Stomach smooth muscle (tissue), 2 donors: ENCODE data around the gene BRIP1.

ENCODE experiments used
- H3K27ac ChIP-seq: one replicate; pipeline ENCODE4 v1.7.0; 2013; ENCODE audit warnings: mild to moderate bottlenecking, low read length, inconsistent platforms
- H3K27me3 ChIP-seq, 2 donors: one replicate each; pipeline ENCODE4 v1.7.0; 2013; ENCODE audit warnings: low read length in 2 of 2; ENCODE audit not compliant: insufficient read depth in 2 of 2, control insufficient read depth in 1 of 2
- H3K36me3 ChIP-seq, 2 donors: one replicate each; pipeline ENCODE4 v1.7.0; 2013; ENCODE audit warnings: low read length in 2 of 2; ENCODE audit not compliant: control insufficient read depth in 2 of 2, insufficient read depth in 2 of 2
- H3K4me1 ChIP-seq: one replicate; pipeline ENCODE4 v1.7.0; 2013; ENCODE audit warnings: low read length; ENCODE audit not compliant: control insufficient read depth, insufficient read depth
- H3K4me3 ChIP-seq, 2 donors: one replicate each; pipeline ENCODE4 v1.7.0; 2013; ENCODE audit warnings: low read length in 2 of 2
- H3K9ac ChIP-seq, 2 donors: one replicate each; pipeline ENCODE4 v1.7.0; 2013; ENCODE audit warnings: low read length in 2 of 2, mild to moderate bottlenecking in 1 of 2
- H3K9me3 ChIP-seq, 2 donors: one replicate each; pipeline ENCODE4 v1.7.0; 2013; ENCODE audit warnings: low read length in 2 of 2; ENCODE audit not compliant: control insufficient read depth in 2 of 2
- donor health status: healthy.
- donor health status: Pancreatic carcinoma.

The BRIP1 gene

DNA sequence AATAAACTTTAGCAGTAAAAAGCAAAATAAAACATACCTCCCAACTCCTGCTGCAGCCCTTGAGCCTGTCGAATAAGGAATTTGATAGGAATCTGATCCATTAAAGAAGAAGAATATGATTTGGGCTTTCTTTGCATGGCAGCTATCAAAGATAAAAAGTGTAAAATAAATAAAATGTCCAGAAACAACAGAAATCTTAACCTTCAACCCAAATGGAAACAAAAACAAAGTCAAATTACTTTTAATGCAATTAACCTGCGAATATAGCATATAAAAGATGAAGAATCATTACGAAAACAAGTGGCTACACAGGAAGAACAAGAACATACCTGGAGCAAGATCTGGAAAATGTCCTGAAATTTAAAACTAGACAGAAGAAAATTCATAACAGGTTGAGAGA, 21.5 kb upstream of the BRIP1 start:
- Histone ChIP-seq H3K27me3 (no peaks in the 10 kb centered on the region), H3K27ac (no peak overlapping the region), H3K36me3 (peaks cover 7 to 13% of the 10 kb centered on the region in 2 donors), H3K9ac (no peak overlapping the region), H3K9me3 (no peaks in the 10 kb centered on the region), H3K4me1 (no peaks in the 10 kb centered on the region), H3K4me3 (no peak overlapping the region)

DNA sequence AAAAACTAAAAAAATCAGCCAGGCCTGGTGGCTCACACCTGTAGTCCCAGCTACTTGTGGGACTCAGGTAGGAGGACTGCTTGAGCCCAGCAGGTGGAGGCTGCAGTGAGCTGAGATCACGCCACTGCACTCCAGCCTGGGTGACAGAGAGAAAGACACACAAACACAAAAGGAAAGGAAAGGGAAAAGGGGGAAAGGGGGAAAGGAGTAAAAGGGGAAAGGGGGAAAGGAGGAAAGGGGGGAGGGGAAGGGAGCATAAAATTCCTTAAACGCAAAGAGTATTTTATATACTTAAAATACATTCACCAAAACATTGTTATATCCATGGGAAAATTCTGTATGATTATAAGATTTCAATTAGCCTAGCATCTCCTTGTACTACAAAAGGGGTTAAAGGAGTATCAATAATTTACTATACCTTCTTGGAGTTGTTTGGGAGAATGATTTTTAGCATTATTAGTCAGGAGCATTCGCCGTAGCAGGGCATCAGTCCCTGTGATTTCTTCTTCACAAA, 17.3 kb upstream of the BRIP1 start:
- H3K36me3 ChIP-seq: peaks cover 9 to 16% of the 10 kb centered on the region in 2 donors
- no peaks in the 10 kb centered on the region for H3K27me3 ChIP-seq
- no peak overlapping the region for H3K4me3 ChIP-seq
- H3K9me3 ChIP-seq: no peaks in the 10 kb centered on the region
- H3K27ac ChIP-seq: no peak overlapping the region
- no peaks in the 10 kb centered on the region for H3K4me1 ChIP-seq
- no peak overlapping the region for H3K9ac ChIP-seq

DNA sequence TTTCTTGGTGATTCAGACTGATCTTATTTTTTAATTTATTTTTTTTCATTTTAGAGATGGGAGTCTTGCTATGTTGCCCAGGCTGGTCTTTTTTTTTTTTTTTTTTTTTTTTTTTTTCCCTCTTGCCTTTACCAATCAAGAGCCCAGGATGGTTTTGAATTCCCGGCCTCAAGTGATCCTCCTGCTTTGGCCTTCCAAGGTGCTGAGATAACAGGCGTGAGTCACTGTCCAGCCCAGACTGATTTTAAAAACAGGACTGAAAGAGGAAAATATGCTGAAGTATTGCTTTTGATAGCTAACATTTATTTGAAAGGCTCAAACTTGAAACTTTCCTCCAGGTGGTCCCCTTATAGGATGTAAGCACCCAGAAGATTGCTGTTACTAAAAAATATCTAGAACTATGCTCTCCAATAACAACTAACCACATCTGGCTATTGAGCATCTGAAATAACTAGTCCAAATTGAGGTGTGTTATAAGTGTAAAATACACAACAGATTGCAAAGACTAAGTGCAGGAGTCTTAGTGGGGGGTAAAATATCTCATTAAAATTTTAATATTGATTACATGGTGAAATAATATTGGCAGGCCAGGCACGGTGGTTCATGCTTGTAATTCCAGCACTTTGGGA, 15.8 kb upstream of the BRIP1 start:
- Histone ChIP-seq H3K36me3 (peaks cover 12 to 14% of the 10 kb centered on the region in 2 donors), H3K9me3 (no peaks in the 10 kb centered on the region), H3K9ac (no peak overlapping the region), H3K27ac (no peak overlapping the region), H3K27me3 (no peaks in the 10 kb centered on the region), H3K4me3 (no peak overlapping the region), H3K4me1 (no peaks in the 10 kb centered on the region)

DNA sequence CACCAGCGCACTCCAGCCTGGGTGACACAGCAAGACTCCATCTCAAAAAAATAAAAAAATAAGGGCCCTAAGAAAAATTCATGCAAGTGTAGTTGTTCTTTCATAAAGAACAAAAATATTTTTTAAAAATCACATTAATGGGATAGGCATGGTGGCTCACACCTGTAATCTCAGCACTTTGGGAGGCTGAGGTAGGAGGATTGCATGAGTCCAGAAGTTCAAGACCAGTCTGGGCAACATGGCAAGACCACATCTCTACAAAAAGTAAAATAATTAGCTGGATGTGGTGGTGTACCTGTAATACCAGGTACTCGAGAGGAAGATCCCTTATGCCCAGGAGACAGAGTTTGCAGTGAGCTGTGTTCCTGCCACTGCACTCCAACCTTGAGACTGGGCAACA, 15.2 kb upstream of the BRIP1 start:
- H3K27me3 ChIP-seq: no peaks in the 10 kb centered on the region
- H3K27ac ChIP-seq: no peak overlapping the region
- no peak overlapping the region for H3K4me3 ChIP-seq
- no peaks in the 10 kb centered on the region for H3K4me1 ChIP-seq
- peaks cover 12 to 14% of the 10 kb centered on the region in 2 donors for H3K36me3 ChIP-seq
- H3K9ac ChIP-seq: no peak overlapping the region
- H3K9me3 ChIP-seq: no peaks in the 10 kb centered on the region

DNA sequence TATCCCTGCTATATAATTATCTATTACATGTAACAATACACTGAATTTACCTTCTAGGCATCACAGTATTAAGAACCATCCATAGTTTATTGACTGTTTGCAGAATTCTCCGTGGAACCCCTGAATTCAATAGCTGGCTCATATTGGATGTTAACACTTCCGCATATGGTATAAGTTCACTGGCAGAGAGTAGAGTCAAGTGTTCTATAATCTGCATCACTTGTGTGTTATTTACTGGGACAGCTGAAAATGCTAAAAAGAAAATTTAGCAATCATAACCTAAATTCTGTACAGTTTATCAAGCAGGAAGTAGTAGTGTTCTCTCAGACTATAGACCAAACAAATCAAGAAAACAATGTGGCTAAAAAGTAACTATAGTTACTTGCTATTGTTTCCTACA, 14.5 kb upstream of the BRIP1 start:
- H3K27me3 ChIP-seq: no peaks in the 10 kb centered on the region
- no peaks in the 10 kb centered on the region for H3K4me1 ChIP-seq
- H3K4me3 ChIP-seq: no peak overlapping the region
- no peak overlapping the region for H3K9ac ChIP-seq
- no peaks in the 10 kb centered on the region for H3K9me3 ChIP-seq
- H3K27ac ChIP-seq: no peak overlapping the region
- peaks cover 12 to 14% of the 10 kb centered on the region in 2 donors for H3K36me3 ChIP-seq

DNA sequence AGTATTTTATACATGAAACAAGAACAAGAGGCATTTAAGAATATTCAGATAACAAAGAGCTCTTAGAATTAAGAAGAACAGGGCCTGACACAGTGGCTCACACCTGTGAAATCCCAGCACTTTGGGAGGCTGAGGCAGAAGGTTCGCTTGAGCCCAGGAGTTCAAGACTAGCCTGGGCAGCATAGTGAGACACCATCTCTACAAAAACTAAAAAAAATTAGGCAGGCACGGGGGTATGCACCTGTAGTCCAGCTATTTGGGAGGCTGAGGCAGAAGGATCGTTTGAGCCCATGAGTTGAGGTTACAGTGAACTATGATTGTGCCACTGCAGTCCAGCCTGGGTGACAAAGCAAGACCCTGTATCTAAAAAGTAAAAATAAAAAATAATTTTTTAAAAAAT, 12.5 kb upstream of the BRIP1 start:
- no peak overlapping the region for H3K27ac ChIP-seq
- H3K36me3 ChIP-seq: peaks cover 9 to 16% of the 10 kb centered on the region in 2 donors
- H3K4me3 ChIP-seq: no peak overlapping the region
- H3K27me3 ChIP-seq: no peaks in the 10 kb centered on the region
- H3K4me1 ChIP-seq: no peaks in the 10 kb centered on the region
- H3K9ac ChIP-seq: no peak overlapping the region
- no peaks in the 10 kb centered on the region for H3K9me3 ChIP-seq

DNA sequence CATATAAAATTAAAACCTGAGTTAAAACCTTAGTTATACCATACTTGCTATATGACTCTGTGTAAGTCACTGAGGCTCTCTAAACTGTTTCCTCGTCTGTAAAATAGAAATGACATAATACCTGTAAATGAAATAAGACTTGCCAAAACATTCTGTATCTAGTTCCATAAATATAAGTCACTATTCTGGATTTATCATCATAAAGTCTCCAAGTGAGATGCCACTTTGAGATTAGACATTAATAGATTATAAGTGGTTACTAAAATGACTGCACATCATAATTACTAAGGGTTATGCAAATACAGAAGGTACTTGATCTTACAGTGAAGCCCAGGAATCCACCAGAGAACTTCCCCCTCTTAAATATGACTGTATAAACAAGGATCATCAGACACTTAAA, 12.0 kb upstream of the BRIP1 start:
- peaks cover 10 to 18% of the 10 kb centered on the region in 2 donors for H3K36me3 ChIP-seq
- no peak overlapping the region for H3K27ac ChIP-seq
- H3K27me3 ChIP-seq: no peaks in the 10 kb centered on the region
- H3K9me3 ChIP-seq: no peaks in the 10 kb centered on the region
- no peaks in the 10 kb centered on the region for H3K4me1 ChIP-seq
- H3K9ac ChIP-seq: no peak overlapping the region
- no peak overlapping the region for H3K4me3 ChIP-seq

DNA sequence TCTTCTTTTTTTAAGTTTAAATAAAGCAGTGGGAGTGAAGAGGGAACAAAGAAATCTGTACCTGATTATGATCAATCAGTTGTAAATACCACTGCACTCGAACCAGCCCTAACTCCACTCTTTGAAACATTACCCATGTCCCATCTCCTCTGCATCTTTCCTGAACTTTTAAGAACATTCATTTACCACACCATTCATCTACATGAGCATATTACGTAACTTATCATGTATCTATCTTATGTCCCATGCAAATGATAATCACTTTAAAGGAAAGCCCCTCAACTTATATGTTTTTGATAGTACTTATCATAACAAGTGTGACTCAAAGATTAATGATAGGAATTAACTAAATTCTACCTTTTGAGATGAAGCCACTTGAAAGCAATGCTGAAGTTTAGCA, 10.7 kb upstream of the BRIP1 start:
- H3K36me3 ChIP-seq: peaks cover 17 to 18% of the 10 kb centered on the region in 2 donors
- no peak overlapping the region for H3K27ac ChIP-seq
- H3K9ac ChIP-seq: no peak overlapping the region
- no peaks in the 10 kb centered on the region for H3K9me3 ChIP-seq
- H3K27me3 ChIP-seq: no peaks in the 10 kb centered on the region
- no peaks in the 10 kb centered on the region for H3K4me1 ChIP-seq
- no peak overlapping the region for H3K4me3 ChIP-seq

DNA sequence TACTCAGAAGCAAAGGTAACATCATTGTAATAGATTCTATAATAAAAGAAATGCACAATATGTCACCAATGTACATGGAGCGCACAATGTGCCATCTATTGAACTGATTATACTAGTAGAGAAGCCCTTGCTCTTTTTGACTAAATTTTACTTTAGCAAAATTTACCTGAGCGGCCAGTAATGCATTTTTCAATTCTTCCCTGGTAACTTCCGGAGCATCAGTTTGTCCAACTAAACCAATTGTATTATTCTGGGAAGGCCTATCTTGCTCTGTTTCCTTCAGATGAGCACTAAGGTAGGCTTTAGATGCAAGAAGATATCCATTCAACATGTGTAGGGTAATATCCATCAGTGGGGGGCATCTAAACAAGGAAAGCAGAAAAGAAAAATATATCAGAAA, 8.8 kb upstream of the BRIP1 start:
- Histone ChIP-seq H3K4me1 (no peaks in the 10 kb centered on the region), H3K27ac (no peak overlapping the region), H3K27me3 (no peaks in the 10 kb centered on the region), H3K4me3 (no peak overlapping the region), H3K9me3 (no peaks in the 10 kb centered on the region), H3K9ac (no peak overlapping the region), H3K36me3 (peaks cover 17 to 20% of the 10 kb centered on the region in 2 donors)

DNA sequence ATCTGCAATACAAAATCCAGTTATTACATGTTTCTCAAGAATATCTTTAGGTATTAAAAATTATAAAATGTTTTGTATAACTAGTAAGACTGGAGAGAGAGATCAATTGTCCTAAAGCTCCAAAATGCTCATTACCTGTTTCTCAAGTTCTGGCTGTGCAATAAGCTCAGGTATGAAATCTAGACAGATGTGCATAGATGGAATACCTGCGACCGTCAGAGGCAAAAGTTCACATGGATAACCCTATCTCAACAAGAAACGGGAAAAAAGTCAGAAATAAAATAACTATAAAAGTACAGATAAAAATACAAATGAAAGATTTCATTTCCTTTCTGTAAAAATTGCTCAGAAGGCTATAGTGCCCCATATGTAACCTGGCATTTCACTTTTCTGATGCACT, 5.8 kb upstream of the BRIP1 start:
- Histone ChIP-seq H3K36me3 (peaks cover 9 to 14% of the 10 kb centered on the region in 2 donors), H3K27ac (no peak overlapping the region), H3K9me3 (no peaks in the 10 kb centered on the region), H3K9ac (no peak overlapping the region), H3K4me1 (no peaks in the 10 kb centered on the region), H3K4me3 (no peak overlapping the region), H3K27me3 (no peaks in the 10 kb centered on the region)

DNA sequence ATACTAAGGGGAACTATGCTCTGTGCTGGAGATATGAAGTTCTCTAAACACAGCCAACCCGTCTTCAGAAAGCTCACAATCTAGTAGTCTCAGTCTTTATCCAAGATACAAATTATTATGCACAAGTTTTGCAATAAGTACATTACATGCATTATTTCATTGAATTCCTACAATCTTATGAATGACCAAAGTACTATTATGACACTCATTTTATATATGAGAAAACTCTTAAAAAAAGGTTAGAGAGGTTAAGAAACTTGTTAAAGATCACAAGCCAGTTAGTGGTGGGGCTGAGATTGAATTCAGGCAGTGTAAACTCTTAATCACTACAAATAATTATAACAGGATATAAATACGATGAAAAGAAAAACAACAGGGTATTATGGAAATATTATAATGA, 4.7 kb upstream of the BRIP1 start:
- H3K4me3 ChIP-seq: no peak overlapping the region
- H3K27ac ChIP-seq: no peak overlapping the region
- H3K4me1 ChIP-seq: peaks cover under 1% of the 10 kb centered on the region
- peaks cover 8 to 14% of the 10 kb centered on the region in 2 donors for H3K36me3 ChIP-seq
- no peak overlapping the region for H3K9ac ChIP-seq
- H3K27me3 ChIP-seq: no peaks in the 10 kb centered on the region
- H3K9me3 ChIP-seq: no peaks in the 10 kb centered on the region
